GM19240 (cell line): ENCODE measurements around the gene EFNB2.

Experiments
- DNase-seq: peaks from one replicate; pipeline ENCODE4 v3.0.0; 2011; ENCODE audit warnings: low spot score; ENCODE audit not compliant: insufficient read length

EFNB2 gene

GRCh38 chr13:106453101-106453500 is 82.4 kb downstream of the EFNB2 start:
- no peak for DNase-seq

DNA sequence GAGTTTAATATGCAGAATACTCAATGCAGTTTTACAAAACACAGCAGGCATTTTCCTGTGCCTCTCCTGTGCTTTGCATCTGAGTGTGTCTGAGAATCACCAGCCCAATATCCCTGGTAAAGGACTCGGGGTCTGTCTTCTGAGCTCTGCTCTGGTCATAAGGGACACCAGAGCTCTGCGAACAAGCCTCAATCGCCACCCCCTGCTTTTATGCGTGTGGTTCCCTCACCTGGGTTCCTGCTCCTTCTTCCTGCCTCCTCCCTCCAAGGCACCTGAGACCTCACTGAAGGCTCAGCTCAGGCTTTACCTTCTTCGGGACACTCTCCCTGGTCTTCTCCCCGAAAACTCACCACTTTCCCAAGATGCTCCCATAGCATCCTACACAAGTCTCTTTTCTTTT is 84.5 kb downstream of the EFNB2 start:
- no peak for DNase-seq

- no peak for DNase-seq
These were observed 86.4 kb downstream of the EFNB2 start for GRCh38 chr13:106449096-106449495.

- DNase-seq = no peak
These were observed 89.5 kb downstream of the EFNB2 start for GRCh38 chr13:106445996-106446395.

- DNase-seq = no peak
These were observed 91.7 kb downstream of the EFNB2 start for GRCh38 chr13:106443607-106444322.

DNA sequence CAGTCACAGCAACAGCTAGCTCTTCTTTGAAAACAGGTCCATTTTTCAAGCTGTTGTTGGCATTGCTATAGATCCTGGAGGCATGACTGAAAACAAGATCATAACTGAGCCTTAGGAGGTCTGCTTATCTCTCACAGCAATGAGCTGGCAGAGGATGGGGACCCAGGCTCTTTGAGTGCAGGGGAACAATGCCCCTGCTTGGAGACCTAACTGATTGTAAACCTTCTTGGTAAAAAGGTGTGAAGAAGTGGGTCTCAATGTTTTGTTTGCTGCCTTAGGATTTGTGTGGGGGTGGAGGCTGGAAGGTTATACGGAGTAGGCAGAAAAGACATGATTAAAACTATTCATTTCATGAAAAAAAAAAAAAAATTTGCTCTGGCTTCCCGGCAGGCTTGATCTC is 94.6 kb downstream of the EFNB2 start:
- no peak for DNase-seq
